Measurements from ENCODE around the gene UNC5A.

Gene UNC5A

DNA sequence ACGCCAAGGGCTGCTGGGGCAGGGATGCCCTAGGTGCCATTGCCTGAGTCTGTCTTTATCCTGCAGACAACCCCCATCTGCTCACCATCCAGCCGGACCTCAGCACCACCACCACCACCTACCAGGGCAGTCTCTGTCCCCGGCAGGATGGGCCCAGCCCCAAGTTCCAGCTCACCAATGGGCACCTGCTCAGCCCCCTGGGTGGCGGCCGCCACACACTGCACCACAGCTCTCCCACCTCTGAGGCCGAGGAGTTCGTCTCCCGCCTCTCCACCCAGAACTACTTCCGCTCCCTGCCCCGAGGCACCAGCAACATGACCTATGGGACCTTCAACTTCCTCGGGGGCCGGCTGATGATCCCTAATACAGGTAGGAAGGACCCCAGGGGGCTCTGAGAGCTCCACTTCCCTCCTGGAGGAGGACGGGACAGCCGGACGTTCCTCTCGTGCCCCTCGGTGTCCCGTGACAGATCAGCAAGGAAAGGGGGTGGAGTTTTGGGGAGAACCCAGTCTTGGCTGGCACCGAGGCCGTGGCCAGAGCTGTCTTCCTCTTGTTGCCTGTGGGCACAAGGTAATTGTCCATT lies 63.9 kb downstream of the UNC5A start:
- no peaks in the 10 kb centered on the region for H3K9me3 ChIP-seq
- H3K4me1 ChIP-seq (ENCODE audit: control insufficient read depth in 1 of 2, insufficient read depth in 1 of 2, low read depth in 1 of 2, low read length in 1 of 2) = peaks cover 7 to 13% of the 10 kb centered on the region in 2 experiments
- TF ChIP-seq, protein P1, sequence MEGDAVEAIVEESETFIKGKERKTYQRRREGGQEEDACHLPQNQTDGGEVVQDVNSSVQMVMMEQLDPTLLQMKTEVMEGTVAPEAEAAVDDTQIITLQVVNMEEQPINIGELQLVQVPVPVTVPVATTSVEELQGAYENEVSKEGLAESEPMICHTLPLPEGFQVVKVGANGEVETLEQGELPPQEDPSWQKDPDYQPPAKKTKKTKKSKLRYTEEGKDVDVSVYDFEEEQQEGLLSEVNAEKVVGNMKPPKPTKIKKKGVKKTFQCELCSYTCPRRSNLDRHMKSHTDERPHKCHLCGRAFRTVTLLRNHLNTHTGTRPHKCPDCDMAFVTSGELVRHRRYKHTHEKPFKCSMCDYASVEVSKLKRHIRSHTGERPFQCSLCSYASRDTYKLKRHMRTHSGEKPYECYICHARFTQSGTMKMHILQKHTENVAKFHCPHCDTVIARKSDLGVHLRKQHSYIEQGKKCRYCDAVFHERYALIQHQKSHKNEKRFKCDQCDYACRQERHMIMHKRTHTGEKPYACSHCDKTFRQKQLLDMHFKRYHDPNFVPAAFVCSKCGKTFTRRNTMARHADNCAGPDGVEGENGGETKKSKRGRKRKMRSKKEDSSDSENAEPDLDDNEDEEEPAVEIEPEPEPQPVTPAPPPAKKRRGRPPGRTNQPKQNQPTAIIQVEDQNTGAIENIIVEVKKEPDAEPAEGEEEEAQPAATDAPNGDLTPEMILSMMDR (IDR thresholded peaks at IDR 0.05) = no peak
- peak overlapping the region; percentile 88 for H3K27ac ChIP-seq
- peaks cover 6% of the 10 kb centered on the region for H3K36me3 ChIP-seq
- no peak overlapping the region for H3K4me3 ChIP-seq (ENCODE audit: low read depth in 1 of 2, low read length in 1 of 2)
- H3K27me3 ChIP-seq = no peaks in the 10 kb centered on the region

DNA sequence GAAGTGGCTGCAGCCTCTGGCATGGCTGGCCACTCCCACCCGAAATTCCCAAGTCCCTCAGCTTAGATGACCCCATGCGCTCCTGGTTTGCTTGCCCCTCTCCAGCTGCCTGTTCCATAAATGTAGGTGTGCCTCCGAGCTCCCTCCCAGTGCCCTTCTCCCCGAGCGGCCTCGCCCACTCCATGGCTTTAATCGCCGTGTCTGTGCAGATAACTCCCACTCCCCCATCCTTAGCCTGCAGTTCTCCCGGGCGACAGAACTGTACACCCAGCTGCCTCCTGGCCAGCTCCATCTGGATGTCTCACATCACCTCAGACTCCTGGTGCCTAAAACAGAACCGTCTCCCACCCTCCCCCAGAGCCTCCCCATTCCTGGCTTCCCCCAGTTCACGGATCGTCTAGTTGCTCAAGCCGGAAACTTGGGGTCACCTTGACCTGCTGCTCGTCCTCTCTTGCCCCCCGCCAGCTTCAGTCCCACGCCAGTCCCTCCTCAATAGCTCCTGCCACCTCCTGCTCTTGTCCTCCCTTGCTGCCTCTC lies 64.7 kb downstream of the UNC5A start:
- Histone ChIP-seq H3K4me3 (ENCODE audit: low read depth in 1 of 2, low read length in 1 of 2) (no peak overlapping the region), H3K4me1 (ENCODE audit: control insufficient read depth in 1 of 2, insufficient read depth in 1 of 2, low read depth in 1 of 2, low read length in 1 of 2) (peaks cover 5 to 13% of the 10 kb centered on the region in 2 experiments), H3K27me3 (no peaks in the 10 kb centered on the region), H3K36me3 (peaks cover 14% of the 10 kb centered on the region), H3K27ac (peak overlapping the region; percentile 88), H3K9me3 (no peaks in the 10 kb centered on the region)
- TF ChIP-seq, protein P1 (IDR thresholded peaks at IDR 0.05) = no peak

DNA sequence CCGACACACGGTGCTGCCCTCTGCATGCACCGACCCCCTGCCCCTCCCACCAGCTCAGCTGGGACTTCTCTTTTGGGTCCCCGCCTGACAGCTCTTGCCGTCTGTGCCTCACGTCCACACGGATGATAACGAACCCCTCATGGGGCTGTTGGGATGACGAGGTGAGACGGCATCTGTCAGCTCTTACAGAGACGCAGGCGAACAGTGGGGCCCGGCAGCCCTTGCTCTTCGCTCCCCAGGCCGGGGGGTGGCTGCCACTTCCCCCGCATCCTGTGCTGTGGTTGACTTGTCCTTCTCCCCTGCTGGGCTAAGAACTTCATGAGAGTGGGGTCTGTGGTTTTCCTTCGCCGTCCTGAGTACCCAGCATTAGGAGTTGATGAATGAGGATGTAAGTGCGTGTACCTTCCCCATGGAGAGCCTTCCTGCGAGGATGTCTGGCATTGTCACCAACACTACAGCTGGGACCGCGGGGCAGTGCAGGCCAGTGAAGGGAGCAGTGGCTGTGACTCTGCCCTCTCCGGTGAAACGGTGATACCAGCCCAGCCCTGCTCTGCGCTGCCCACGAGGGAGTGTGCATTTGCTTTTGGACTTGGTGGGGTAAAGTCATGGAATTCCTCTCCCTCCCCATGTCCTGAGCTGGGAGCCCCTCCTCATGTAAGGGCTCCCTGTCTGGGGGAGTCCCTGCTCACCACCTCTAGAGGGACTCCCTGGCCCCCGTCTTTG lies 65.6 kb downstream of the UNC5A start:
- no peaks in the 10 kb centered on the region for H3K9me3 ChIP-seq
- H3K36me3 ChIP-seq = peaks cover 22% of the 10 kb centered on the region
- no peak overlapping the region for H3K4me3 ChIP-seq (ENCODE audit: low read depth in 1 of 2, low read length in 1 of 2)
- TF ChIP-seq, protein P1 (IDR thresholded peaks at IDR 0.05) = no peak
- peak overlapping the region; percentile 88 for H3K27ac ChIP-seq
- H3K27me3 ChIP-seq = no peaks in the 10 kb centered on the region
- peaks cover 0 to 13% of the 10 kb centered on the region in 2 experiments for H3K4me1 ChIP-seq (ENCODE audit: control insufficient read depth in 1 of 2, insufficient read depth in 1 of 2, low read depth in 1 of 2, low read length in 1 of 2)

DNA sequence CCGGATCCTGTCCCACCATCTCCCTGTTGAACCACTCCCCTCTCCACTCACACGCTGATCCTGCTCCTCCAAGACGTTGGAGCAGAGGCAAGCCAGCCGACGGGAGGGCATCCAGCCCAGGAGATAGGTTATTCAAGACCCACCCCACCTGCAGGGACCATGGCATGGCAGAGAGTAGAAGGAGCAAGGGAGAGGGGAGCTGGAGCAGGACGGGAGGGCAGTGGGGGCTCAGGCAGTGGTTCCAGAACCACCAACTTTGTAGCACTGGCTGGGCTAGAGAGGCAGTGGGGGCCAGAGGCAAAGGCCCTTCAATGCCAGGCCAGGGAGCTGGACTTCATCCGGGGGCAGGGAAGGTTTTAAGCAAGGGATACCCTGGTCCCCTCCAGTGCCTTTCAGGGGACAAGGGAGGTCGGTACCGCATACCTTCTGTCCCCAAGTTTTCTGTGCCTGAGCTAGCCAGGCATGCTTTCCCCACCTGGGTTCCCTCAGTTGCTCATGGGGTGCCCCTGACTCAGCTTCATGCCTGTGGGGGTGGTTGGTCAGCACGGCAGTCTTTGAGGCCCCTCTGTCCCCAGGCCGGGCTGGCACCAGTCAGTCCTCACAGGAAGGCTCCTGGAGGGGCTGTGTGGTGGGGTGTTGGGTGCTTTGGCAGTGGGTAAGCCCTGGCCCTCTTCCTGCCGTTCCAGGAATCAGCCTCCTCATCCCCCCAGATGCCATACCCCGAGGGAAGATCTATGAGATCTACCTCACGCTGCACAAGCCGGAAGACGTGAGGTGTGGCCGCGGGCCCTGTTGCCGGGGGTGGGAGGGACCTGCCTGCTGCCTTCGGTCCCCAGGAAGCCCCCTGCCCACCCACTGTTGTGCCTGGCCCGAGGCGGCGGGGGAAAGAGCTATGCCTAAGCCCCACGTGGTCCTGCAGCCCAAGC lies 66.4 kb downstream of the UNC5A start:
- H3K36me3 ChIP-seq = peaks cover 30% of the 10 kb centered on the region
- no peaks in the 10 kb centered on the region for H3K9me3 ChIP-seq
- H3K27ac ChIP-seq = peak overlapping the region; percentile 88
- H3K27me3 ChIP-seq = no peaks in the 10 kb centered on the region
- peaks cover 0 to 13% of the 10 kb centered on the region in 2 experiments for H3K4me1 ChIP-seq (ENCODE audit: control insufficient read depth in 1 of 2, insufficient read depth in 1 of 2, low read depth in 1 of 2, low read length in 1 of 2)
- H3K4me3 ChIP-seq (ENCODE audit: low read depth in 1 of 2, low read length in 1 of 2) = no peak overlapping the region
- TF ChIP-seq, protein P1 (IDR thresholded peaks at IDR 0.05) = no peak

DNA sequence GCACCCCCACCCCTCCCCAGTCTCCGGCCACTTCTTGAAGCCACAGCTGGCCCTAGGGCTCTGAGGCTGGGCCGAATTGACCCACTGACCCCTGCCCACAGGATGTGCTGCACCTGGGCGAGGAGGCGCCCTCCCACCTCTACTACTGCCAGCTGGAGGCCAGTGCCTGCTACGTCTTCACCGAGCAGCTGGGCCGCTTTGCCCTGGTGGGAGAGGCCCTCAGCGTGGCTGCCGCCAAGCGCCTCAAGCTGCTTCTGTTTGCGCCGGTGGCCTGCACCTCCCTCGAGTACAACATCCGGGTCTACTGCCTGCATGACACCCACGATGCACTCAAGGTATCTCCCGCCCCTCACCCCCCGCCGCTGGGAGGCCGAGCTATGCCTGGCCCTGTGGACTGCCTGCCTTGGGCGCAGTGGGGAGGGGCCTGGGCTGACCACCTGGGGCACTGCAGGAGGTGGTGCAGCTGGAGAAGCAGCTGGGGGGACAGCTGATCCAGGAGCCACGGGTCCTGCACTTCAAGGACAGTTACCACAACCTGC lies 67.5 kb downstream of the UNC5A start:
- Histone ChIP-seq H3K9me3 (no peaks in the 10 kb centered on the region), H3K4me3 (ENCODE audit: low read depth in 1 of 2, low read length in 1 of 2) (no peak overlapping the region), H3K27ac (peak overlapping the region; percentile 88), H3K27me3 (no peaks in the 10 kb centered on the region), H3K4me1 (ENCODE audit: control insufficient read depth in 1 of 2, insufficient read depth in 1 of 2, low read depth in 1 of 2, low read length in 1 of 2) (peaks cover 0 to 13% of the 10 kb centered on the region in 2 experiments), H3K36me3 (peaks cover 41% of the 10 kb centered on the region)
- TF ChIP-seq, protein P1 (IDR thresholded peaks at IDR 0.05) = no peak

Data from neutrophil (primary cell).